ENCODE results near the gene PLK5.

DNA sequence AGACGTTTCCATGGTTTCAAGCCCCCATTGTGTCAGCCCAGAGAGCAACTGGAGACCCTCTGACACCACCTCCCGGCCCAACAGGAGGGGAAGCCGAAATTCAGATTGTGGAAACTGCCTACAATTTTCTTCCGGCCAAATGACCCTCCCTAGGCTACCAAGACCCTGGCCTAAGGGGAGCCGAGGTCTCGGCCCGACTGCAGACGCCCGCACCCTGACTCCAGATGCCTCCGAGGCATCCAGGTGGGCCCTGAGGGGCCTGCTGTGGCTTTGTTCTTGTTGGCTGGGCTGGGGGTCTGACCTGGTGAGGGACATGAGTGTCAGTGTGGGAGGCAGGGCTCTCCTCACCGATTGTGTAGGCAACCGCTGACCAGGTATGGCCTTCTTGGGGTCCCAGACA lies 34.7 kb downstream of the PLK5 start:
- TF ChIP-seq, protein P1, sequence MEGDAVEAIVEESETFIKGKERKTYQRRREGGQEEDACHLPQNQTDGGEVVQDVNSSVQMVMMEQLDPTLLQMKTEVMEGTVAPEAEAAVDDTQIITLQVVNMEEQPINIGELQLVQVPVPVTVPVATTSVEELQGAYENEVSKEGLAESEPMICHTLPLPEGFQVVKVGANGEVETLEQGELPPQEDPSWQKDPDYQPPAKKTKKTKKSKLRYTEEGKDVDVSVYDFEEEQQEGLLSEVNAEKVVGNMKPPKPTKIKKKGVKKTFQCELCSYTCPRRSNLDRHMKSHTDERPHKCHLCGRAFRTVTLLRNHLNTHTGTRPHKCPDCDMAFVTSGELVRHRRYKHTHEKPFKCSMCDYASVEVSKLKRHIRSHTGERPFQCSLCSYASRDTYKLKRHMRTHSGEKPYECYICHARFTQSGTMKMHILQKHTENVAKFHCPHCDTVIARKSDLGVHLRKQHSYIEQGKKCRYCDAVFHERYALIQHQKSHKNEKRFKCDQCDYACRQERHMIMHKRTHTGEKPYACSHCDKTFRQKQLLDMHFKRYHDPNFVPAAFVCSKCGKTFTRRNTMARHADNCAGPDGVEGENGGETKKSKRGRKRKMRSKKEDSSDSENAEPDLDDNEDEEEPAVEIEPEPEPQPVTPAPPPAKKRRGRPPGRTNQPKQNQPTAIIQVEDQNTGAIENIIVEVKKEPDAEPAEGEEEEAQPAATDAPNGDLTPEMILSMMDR (IDR thresholded peaks at IDR 0.05; ENCODE audit: low read depth, low read length, poor library complexity, severe bottlenecking), result no peak
- no peak for TF ChIP-seq EZH2phosphoT487 (IDR thresholded peaks at IDR 0.05; ENCODE audit: borderline replicate concordance, low read length)

Measured in DOHH2 (cell line).